Measurements from ENCODE around the gene ARFGAP1.

Gene ARFGAP1

GRCh38 chr20:63272105-63273058, at the start of gene ARFGAP1:
Gene ARFGAP1 (plus strand): TSS chr20:63272813. CDS start chr20:63275581, 2,768 bp downstream.
- DNase-seq (ENCODE audit: low read depth): peak; percentile 85

- no peak for DNase-seq (ENCODE audit: low read depth)
Measured at GRCh38 chr20:63223121-63223825, 49.3 kb upstream of the ARFGAP1 start.

GRCh38 chr20:63223826-63224207, 48.8 kb upstream of the ARFGAP1 start:
- DNase-seq (ENCODE audit: low read depth): no peak

GRCh38 chr20:63224412-63225081, 48.1 kb upstream of the ARFGAP1 start:
- DNase-seq (ENCODE audit: low read depth): no peak

- DNase-seq (ENCODE audit: low read depth): no peak
Measured at GRCh38 chr20:63225082-63225454, 47.5 kb upstream of the ARFGAP1 start.

- DNase-seq (ENCODE audit: low read depth): no peak
Measured at GRCh38 chr20:63226042-63226943, 46.3 kb upstream of the ARFGAP1 start.

- no peak for DNase-seq (ENCODE audit: low read depth)
Measured at GRCh38 chr20:63227260-63227659, 45.4 kb upstream of the ARFGAP1 start.

- DNase-seq (ENCODE audit: low read depth): no peak
Measured at GRCh38 chr20:63228806-63229205, 43.8 kb upstream of the ARFGAP1 start.

GRCh38 chr20:63230800-63231268, 41.8 kb upstream of the ARFGAP1 start:
- no peak for DNase-seq (ENCODE audit: low read depth)

GRCh38 chr20:63232235-63233060, 40.2 kb upstream of the ARFGAP1 start:
- no peak for DNase-seq (ENCODE audit: low read depth)

- no peak for DNase-seq (ENCODE audit: low read depth)
Measured at GRCh38 chr20:63233061-63233344, 39.6 kb upstream of the ARFGAP1 start.

- no peak for DNase-seq (ENCODE audit: low read depth)
Measured at GRCh38 chr20:63233924-63234323, 38.7 kb upstream of the ARFGAP1 start.

GRCh38 chr20:63234693-63235398, 37.8 kb upstream of the ARFGAP1 start:
- no peak for DNase-seq (ENCODE audit: low read depth)

GRCh38 chr20:63235399-63235983, 37.1 kb upstream of the ARFGAP1 start, which contains the start of gene BIRC7:
Gene BIRC7 (plus strand): TSS chr20:63235905. CDS start chr20:63236097, 192 bp downstream.
- no peak for DNase-seq (ENCODE audit: low read depth)

- no peak for DNase-seq (ENCODE audit: low read depth)
Measured at GRCh38 chr20:63236116-63236837, 36.3 kb upstream of the ARFGAP1 start.

- no peak for DNase-seq (ENCODE audit: low read depth)
Measured at GRCh38 chr20:63238031-63238430, 34.6 kb upstream of the ARFGAP1 start.

- DNase-seq (ENCODE audit: low read depth): no peak
Measured at GRCh38 chr20:63238514-63239125, 34.0 kb upstream of the ARFGAP1 start.

- no peak for DNase-seq (ENCODE audit: low read depth)
Measured at GRCh38 chr20:63239431-63239830, 33.2 kb upstream of the ARFGAP1 start.

Measured in stimulated activated CD8-positive, alpha-beta memory T cell treated with anti-CD3 and anti-CD28 coated beads, Interleukin-12 subunit alpha, Interleukin-12 subunit beta, amount 100 ng/mL, for 4 hours (primary cell).